Uterus (tissue), 2 donors: ENCODE measurements around the gene DDX5.

Experiments used
- CTCF ChIP-seq, 4 experiments: fragments of 200-600 bp in 2 of 4; fragments of 450-650 bp in 2 of 4; sonication (generic) in 2 of 4; IDR thresholded peaks; one replicate each; pipeline ENCODE4 v1.5.1; 2016 to 2019; ENCODE audit warnings: antibody characterized with exemption in 4 of 4, mild to moderate bottlenecking in 2 of 4, moderate library complexity in 1 of 4
- POLR2A ChIP-seq, 2 donors: fragments of 450-650 bp; IDR thresholded peaks; one replicate each; pipeline ENCODE4 v1.6.1; 2016; ENCODE audit warnings: antibody characterized with exemption in 2 of 2, mild to moderate bottlenecking in 1 of 2, moderate library complexity in 1 of 2

DNA sequence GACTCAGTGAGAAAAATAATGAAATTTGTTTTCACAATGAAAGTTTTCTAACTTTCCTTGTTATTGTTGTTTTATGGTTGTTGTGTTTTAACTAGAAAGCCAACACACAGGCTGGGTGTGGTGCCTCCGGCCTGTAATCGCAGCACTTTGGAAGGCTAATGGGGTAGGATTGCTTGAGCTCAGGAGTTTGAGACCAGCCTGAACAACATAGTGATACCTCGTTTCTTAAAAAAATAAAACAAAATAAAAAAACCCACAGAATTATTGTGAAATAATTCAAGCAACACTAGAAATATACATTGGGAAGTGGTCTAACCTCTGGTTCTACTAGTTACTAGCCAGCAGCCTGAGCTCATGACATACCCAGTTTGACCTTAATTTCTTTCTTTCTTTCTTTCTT, 56.5 kb downstream of the DDX5 start:
- no peak for TF ChIP-seq CTCF (IDR thresholded peaks at IDR 0.05)
- TF ChIP-seq POLR2A (IDR thresholded peaks at IDR 0.05) = no peak
